GM20431 (cell line): ENCODE measurements around the gene CNTN4.

Experiments
- in situ Hi-C: fragments of 300-500 bp; cut with MseI, MboI; formaldehyde crosslinking; loops from one replicate; pipeline ENCODE4 v1.15.0; 2020; ENCODE audit warnings: low sequenced_read_pairs; ENCODE audit not compliant: unreplicated experiment

The CNTN4 gene

GRCh38 chr3:2929574-2929973 is 830.9 kb downstream of the CNTN4 start:
- in situ Hi-C loops = no loop called here

- in situ Hi-C loops = no loop called here
Observed at GRCh38 chr3:2931265-2931664, 832.6 kb downstream of the CNTN4 start.

GRCh38 chr3:2934541-2934940 is 835.9 kb downstream of the CNTN4 start:
- in situ Hi-C loops = no loop called here

DNA sequence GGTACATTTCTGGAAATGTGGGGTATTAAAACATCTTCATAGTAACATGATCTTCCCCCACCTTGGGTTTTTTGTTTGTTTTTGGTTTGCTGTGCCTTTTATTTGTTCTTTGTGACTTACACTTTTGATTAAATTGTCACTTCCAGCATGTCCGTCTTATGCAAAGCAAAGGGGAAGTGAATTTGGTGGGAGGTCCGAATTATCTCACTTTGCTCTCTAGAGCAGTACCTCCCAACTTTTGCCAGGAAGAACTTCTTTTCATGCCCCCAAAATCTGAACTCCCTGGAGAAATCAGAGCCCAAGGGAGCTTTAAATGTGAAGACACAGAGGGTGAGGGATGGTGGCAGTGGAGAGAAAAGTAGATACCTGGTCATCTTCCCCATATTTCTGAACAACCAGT is 838.4 kb downstream of the CNTN4 start:
- in situ Hi-C loops = no loop called here

GRCh38 chr3:2937592-2937991 is 838.9 kb downstream of the CNTN4 start:
- in situ Hi-C loops = no loop called here

GRCh38 chr3:2938711-2939110 is 840.0 kb downstream of the CNTN4 start:
- in situ Hi-C loops = no loop called here

GRCh38 chr3:2940062-2940461 is 841.4 kb downstream of the CNTN4 start:
- in situ Hi-C loops = no loop called here

DNA sequence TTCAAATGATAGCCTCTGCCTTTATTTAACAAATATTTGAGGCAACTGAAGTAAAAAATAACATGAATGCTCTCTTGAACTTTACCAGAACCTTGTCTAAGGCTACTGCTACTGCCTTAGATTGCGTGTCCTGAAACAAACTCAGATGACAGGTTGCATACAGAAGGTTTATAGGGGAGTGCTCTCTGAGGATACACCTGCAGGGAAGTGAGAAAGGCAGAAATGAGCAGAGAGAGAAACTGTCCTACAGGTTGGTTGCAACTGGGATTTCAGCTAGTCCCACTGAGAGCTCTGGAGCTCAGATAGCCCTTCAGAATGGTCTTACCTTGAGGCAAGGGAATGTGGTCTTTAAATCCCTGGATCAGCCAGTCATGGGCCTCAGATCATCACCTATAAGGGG is 846.0 kb downstream of the CNTN4 start:
- in situ Hi-C loops = no loop called here

DNA sequence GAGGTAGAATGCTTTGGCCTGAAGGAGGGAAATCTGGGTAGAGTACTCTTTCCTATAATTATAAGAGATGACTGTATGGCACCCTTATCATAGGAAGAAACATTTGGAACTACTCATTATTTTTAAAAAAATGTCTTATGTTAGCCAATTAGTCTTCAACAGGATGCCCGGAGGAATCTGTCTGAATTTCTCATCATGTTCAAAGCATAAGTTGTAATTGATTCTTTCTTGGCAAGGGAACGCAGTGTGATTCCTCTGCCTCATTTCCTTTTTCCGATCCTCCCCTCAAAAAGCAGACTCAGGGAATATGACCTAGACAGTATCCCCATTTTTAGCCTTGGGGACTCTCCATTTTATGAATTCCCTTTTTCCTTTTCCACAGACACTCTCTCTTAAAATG is 846.5 kb downstream of the CNTN4 start:
- in situ Hi-C loops = no loop called here

DNA sequence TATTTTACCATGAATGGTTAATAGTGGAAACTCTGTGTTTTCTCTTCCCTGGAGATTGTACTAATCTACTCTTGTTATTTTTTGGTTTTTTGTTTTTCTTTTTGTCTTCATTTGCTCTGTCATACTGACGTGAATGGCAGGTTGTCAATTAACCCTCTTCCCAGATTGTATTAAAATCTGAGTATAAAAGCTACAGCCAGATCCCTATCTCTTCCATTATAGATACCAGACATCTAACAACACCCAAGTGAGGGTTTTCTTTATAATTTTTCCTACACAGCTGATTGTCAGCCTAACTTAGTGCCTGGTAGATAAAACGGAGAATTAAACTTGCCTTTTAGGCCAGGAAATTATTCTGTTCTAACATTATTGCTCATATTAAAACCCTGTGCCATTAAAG is 848.9 kb downstream of the CNTN4 start:
- in situ Hi-C loops = no loop called here

DNA sequence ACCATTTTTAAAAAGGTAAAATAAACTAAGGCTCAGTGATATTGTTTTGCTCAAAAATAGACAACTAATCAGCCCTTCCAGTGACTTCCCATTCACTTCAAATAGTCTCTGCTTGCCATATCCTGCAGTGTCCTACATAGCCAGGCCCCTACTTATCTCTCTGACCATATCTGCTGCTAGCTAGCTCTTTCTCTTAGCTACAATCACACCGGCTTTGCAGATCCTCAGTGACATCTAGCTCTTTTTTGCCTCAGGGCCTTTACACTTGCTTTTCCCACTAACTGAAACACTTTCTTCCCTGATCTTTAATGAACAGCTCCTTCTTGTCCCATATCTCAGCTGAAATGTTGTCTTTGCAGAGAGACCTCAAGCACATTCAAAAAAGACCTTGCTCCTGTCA is 850.2 kb downstream of the CNTN4 start:
- in situ Hi-C loops = no loop called here

- in situ Hi-C loops = no loop called here
Observed at GRCh38 chr3:2950159-2950558, 851.5 kb downstream of the CNTN4 start.

DNA sequence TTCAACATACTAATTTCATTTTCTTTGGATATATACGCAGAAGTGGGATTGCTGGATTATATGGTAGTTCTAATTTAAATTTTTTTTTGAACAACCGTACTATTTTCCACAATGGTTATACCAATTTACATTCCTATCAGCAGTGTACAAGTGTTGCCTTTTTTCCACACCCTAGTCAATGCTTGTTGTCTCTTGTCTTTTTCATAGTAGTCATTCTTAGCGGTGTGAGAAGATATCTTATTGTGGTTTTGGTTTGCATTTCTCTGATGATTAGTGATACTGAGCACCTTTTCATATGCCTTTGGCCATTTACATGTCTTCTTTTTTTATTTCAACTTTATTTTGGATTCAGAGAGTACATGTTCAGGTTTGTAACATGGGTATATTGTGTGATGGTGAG is 858.4 kb downstream of the CNTN4 start:
- in situ Hi-C loops = no loop called here

GRCh38 chr3:2958551-2958950 is 859.9 kb downstream of the CNTN4 start:
- in situ Hi-C loops = no loop called here

DNA sequence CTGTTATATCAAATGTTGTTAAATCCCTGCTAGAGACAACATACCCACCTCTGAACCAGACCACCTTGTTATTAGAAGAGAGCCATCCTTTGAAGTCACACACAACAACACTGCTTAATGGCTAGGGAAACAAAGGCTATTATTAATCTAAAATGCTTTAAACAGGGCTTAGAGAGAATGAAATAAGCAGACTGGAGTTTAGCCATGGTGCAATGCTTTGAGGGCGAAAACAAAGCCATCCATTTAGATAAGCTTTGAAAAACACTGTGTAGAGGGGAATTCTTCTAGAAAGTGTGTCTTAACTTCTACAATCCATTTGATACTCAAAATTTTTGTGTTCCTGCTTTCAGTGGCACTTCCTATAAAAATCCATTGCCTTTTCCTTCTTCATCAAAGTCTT is 862.9 kb downstream of the CNTN4 start:
- in situ Hi-C loops = no loop called here

GRCh38 chr3:2967871-2968270 is 869.2 kb downstream of the CNTN4 start:
- in situ Hi-C loops = no loop called here

DNA sequence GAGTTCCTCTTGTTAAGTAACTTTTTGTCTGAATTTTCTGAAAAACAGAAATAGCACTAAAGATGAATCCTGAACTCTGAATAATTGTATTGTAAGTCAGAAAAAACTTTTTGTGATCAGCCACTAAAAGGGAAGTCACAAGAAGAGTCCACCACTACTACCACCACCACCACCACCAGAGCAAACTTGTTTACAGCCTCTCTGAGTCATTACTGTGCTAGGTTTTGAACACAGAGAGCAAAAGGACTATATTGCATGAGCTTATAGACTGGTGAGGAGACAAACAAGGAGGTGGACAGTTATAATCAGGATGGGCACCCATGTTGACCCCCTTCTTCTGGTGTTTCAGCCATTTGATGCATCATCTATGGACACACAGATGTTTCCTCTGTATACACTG is 869.8 kb downstream of the CNTN4 start:
- in situ Hi-C loops = no loop called here

DNA sequence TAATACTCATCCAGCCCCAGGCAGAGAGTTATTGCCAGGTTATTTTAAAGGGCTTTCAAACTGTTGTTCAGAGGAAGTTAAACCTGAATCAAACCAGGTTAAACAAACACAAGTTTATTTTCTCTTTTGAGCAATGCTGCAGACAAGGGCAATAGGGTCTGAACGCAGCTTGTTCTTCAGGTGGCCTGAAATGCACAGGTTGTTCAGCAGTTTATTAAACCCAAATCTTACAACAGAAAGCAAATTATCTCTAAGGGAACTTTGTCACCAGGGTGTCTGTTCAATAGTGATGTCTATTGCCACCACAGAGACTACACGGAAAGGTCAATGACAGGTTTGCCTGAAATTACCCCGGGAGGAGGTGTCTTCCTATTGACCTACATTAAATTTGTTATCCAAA is 877.5 kb downstream of the CNTN4 start:
- in situ Hi-C loops = no loop called here

DNA sequence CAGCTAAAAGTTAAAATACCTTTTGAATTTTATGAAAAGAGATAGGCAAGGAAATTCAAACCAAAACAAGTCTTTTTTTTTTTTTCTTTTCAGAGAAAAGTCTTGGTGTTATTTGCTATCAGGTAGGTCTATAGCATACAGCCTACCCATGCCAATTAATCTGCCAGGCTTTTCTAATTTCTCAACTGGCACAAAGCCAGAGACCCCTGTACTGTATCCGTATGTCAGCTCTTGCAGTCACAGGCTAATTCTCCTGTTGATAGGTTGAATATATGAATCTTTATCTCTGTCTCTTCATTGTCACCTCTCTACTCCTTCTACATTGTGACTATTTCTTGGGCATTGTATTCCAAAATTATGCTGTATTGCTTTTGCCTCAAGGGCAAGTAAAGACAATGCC is 878.1 kb downstream of the CNTN4 start:
- in situ Hi-C loops = no loop called here

GRCh38 chr3:2978977-2979732 is 880.5 kb downstream of the CNTN4 start:
- in situ Hi-C loops = no loop called here

GRCh38 chr3:2984005-2984830 is 885.6 kb downstream of the CNTN4 start:
- in situ Hi-C loops = no loop called here

DNA sequence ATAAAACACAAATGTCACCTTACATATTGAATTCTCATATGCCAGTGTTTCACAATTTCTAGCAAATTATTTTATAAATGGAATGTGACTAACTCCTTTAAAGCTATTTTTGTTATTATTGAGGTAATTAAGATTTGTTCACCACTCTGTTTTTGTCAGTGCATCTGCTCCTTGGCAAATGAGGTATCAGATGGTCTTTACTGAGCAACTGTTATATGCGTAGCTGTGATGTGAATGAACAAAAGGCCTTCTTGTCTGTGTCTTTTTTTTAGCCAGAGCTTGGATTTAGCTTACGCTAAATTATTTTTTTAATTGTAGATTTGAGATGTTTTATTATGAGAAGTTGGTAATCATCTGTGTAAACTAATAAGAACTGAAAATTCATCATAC is 886.2 kb downstream of the CNTN4 start:
- in situ Hi-C loops = no loop called here
